ENCODE data around the gene RYR1. TPM values are rescaled to one million over a fixed set of nuclear protein-coding genes. Genes with fewer than 3 reads are reported as not detected.
A peak's percentile ranks its signal among the peaks of the same experiment; 100 is the strongest.
"Not testable (repeated sequence)": the region's sequence is repeated elsewhere in the genome, so short reads cannot be mapped to it uniquely, and the experiment has no call there.

Gene RYR1
- total RNA-seq, 1 experiment from 2014 or later = not detected

- DNase-seq (ENCODE audit: low read depth) = no peak
Observed at GRCh38 chr19:38457202-38457601, 23.7 kb downstream of the RYR1 start.

GRCh38 chr19:38457690-38458405, 24.4 kb downstream of the RYR1 start:
- no peak for DNase-seq (ENCODE audit: low read depth)

- no peak for DNase-seq (ENCODE audit: low read depth)
Observed at GRCh38 chr19:38458991-38459390, 25.5 kb downstream of the RYR1 start.

- no peak for DNase-seq (ENCODE audit: low read depth)
Observed at GRCh38 chr19:38463365-38463764, 29.9 kb downstream of the RYR1 start.

- no peak for DNase-seq (ENCODE audit: low read depth)
Observed at GRCh38 chr19:38464421-38465082, 31.1 kb downstream of the RYR1 start.

- DNase-seq (ENCODE audit: low read depth) = no peak
Observed at GRCh38 chr19:38466050-38466449, 32.6 kb downstream of the RYR1 start.

GRCh38 chr19:38467541-38468525, 34.3 kb downstream of the RYR1 start:
- DNase-seq (ENCODE audit: low read depth) = no peak

- DNase-seq (ENCODE audit: low read depth) = no peak
Observed at GRCh38 chr19:38469151-38469550, 35.7 kb downstream of the RYR1 start.

- no peak for DNase-seq (ENCODE audit: low read depth)
Observed at GRCh38 chr19:38470788-38471480, 37.4 kb downstream of the RYR1 start.

- DNase-seq (ENCODE audit: low read depth) = not testable (repeated sequence)
Observed at GRCh38 chr19:38472725-38473124, 39.2 kb downstream of the RYR1 start.

- no peak for DNase-seq (ENCODE audit: low read depth)
Observed at GRCh38 chr19:38473201-38473600, 39.7 kb downstream of the RYR1 start.

GRCh38 chr19:38475176-38475575, 41.7 kb downstream of the RYR1 start:
- no peak for DNase-seq (ENCODE audit: low read depth)

- DNase-seq (ENCODE audit: low read depth) = peak; percentile 48
Observed at GRCh38 chr19:38478273-38478971, 44.9 kb downstream of the RYR1 start.

GRCh38 chr19:38482496-38482895, 49.0 kb downstream of the RYR1 start:
- no peak for DNase-seq (ENCODE audit: low read depth)

GRCh38 chr19:38483016-38483630, 49.6 kb downstream of the RYR1 start:
- DNase-seq (ENCODE audit: low read depth) = no peak

GRCh38 chr19:38484747-38485146, 51.3 kb downstream of the RYR1 start:
- no peak for DNase-seq (ENCODE audit: low read depth)

- DNase-seq (ENCODE audit: low read depth) = no peak
Observed at GRCh38 chr19:38485541-38486285, 52.2 kb downstream of the RYR1 start.

GRCh38 chr19:38486731-38487336, 53.3 kb downstream of the RYR1 start:
- no peak for DNase-seq (ENCODE audit: low read depth)

- DNase-seq (ENCODE audit: low read depth) = no peak
Observed at GRCh38 chr19:38488096-38488495, 54.6 kb downstream of the RYR1 start.

All from M059J (cell line).